ENCODE results near the gene IL20. TPM values are rescaled to one million over a fixed set of nuclear protein-coding genes. Genes with fewer than 3 reads are reported as not detected.
"Not testable (repeated sequence)": the region's sequence is repeated elsewhere in the genome, so short reads cannot be mapped to it uniquely, and the experiment has no call there.

Gene IL20
- polyA plus RNA-seq, 10 donors, result not detected

DNA sequence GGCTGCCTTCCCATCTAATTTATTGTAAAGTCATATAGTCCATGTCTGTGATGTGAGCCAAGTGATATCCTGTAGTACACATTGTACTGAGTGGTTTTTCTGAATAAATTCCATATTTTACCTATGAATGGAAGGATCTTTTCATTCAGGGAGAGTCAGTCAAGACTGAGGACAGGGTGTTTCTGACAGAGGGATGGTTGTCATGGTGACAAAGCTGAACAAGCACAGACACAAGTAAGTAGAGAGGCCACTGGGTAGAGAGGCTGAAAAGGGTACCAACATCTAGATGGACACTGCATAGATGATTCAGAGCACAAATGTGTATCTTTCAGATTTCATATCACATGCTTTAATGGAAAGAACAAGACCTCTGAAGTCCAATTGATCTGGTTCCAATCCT is 22.6 kb upstream of the IL20 start:
- DNase-seq, result no peak

DNA sequence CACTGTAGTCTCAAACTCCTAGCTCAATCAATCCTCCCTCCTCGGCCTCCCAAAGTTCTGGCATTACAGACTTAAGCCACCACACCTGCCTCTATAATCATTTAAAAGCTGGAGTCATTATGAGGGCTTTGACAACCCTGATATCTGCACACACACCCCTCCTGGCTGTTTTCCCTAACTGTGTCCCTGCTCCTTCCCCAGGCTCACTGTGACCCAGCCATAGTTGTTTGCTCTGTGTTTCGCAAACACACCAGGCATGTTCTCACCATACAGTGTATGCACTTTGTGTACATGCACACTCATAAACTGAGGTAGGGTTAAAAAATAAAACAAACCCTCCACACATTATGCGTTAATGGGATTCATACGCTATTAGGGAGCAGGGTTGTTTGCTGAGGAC is 21.8 kb upstream of the IL20 start:
- no peak for DNase-seq

- DNase-seq, result no peak
These were observed 18.9 kb upstream of the IL20 start for GRCh38 chr1:206846487-206846886.

DNA sequence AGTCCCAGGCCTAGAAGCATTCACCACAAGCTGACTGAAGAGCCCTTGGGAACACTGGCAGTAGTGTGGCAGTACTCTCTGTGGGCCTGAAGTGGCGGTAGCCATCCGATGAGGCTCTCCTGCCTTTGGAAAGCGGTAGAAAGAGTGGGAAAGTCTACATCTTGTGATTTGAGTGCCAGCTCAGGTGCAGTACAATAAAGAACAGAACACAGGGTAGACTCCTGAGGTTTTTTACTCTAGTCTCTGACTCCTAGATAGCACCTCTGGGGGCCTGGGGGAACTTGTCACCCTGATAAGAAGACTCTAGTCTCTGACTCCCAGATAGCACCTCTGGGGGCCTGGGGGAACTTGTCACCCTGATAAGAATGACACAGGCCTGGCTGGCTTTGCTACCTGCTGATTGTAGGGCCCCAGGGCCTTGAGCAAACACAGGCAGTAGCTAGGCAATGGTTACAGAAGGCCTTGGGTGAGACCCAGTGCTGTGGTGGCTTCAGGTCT is 18.0 kb upstream of the IL20 start:
- DNase-seq, result no peak

DNA sequence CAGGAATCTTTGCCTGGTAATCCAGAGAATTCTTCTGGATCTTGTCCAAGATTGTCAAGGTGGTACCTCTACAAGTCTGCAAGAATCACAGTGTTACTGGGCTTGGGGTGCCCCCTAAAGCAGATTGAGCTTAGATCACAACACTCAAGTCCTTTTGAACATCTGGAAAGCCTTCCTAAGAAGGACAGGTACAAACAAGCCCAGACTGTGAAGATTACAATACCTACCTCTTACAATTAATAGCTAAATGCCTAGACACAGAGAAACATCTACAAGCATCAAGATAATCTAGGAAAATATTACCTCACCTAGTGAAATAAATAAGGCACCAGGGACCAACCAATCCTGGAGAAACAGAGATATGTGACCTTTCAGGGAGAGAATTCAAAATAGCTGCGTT is 17.5 kb upstream of the IL20 start:
- DNase-seq, result no peak

GRCh38 chr1:206850401-206850800 is 15.0 kb upstream of the IL20 start:
- no peak for DNase-seq

DNA sequence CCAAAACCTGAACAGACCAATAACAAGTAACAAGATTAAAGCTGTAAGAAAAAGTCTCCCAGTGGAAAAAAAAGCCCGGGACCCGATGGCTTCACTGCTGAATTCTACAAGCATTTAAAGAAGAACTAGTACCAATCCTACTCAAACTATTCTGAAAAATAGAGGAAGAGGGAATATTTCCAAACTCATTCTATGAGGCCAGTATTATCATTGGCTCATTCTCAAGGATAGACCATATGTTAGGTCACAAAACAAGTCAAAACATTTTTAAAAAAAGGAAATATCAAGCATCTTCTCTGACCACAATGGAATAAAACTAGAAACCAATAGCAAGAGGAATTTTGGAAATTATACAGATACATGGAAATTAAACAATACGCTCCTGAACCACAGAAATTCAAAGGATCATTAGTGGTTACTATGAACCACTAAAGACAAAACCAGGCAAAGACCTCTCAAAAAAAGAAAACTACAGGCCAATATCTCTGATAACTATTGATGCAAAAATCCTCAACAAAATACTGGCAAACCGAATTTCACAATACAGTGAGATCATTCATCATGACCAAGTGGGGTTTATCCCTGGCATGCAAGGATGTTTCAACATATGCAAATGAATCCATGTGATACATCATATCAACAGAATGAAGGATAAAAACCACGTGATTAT is 13.9 kb upstream of the IL20 start:
- DNase-seq, result peak in 1 of 3 donors; percentile 49

DNA sequence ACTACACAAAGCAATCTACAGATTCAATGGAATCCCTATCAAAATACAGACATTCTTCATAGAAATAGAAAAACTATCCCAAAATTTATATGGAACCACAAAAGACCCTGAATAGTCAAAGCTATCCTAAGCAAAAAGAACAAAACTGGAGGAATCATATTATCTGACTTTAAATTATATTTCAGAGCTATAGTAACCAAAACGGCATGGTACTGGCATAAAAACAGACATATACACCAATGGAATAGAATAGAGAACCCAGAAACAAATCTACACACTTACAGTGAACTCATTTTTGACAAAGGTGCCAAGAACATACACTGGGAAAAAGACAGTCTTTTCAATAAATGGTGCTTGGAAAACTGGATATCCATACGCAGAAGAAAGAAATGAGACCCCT is 12.8 kb upstream of the IL20 start:
- not testable (repeated sequence) for DNase-seq

GRCh38 chr1:206853696-206854095 is 11.7 kb upstream of the IL20 start:
- not testable (repeated sequence) for DNase-seq

DNA sequence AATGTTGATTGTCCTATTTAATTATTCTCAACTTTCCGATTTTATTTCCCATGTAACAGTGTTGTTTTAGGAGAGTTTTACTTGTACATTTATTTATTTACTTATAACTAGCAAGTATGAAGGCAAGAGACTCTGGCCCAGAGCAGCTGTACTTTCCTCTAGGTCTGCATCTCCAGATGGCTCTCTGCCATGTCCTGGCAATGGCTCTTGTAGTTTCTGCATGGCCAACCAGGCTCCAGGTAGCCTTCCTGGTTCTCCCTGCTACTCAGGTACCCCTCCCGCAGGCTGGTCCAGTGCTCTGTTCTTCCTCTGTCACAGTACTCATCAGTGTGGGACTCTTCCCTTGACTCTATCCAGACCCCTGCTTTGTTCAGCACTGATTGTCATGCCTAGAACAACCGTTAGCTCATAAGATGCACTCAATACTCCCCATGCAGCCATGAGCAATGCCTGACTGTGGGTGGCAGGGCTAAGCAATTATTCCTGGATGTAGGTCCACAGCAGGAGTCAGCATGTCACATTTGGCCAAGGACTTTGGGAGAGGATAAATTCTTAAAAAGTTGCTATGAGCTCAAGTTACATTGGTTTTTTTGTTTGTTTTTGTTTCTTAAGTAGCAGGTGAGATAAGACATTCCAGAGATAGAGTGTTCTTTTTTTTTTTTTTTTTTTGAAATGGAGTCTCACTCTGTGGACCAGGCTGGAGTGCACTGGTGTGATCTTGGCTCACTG is 10.9 kb upstream of the IL20 start:
- no peak for DNase-seq

GRCh38 chr1:206855859-206856258 is 9.6 kb upstream of the IL20 start:
- no peak for DNase-seq

- DNase-seq, result no peak
These were observed 8.6 kb upstream of the IL20 start for GRCh38 chr1:206856674-206857464.

GRCh38 chr1:206859082-206859521 is 6.3 kb upstream of the IL20 start:
- DNase-seq, result peak in 1 of 3 donors; percentile 29

DNA sequence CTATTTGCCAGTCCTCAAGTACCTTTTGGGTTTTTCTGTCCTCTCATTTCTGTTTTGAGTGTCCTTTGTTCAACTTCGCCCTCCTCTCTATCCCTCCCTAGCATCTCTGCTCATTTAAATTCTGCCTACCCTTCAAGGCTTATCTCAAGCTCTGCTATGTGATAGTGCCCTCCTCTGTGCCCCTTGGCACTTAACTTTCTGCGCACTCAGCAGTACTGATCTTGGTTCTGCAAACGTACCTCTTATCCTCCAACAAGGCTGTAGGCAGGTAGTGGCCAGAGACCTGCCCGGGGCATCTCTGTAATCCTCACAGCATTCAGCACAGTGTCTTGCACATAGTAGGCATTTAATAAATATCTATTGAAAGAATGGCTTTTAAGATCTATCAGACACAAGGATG is 5.3 kb upstream of the IL20 start:
- DNase-seq, result no peak

- DNase-seq, result no peak
These were observed 2.2 kb upstream of the IL20 start for GRCh38 chr1:206863266-206863665.

GRCh38 chr1:206866062-206866461 is 639 bp downstream of the IL20 start:
- peak in 1 of 3 donors; percentile 27 for DNase-seq

DNA sequence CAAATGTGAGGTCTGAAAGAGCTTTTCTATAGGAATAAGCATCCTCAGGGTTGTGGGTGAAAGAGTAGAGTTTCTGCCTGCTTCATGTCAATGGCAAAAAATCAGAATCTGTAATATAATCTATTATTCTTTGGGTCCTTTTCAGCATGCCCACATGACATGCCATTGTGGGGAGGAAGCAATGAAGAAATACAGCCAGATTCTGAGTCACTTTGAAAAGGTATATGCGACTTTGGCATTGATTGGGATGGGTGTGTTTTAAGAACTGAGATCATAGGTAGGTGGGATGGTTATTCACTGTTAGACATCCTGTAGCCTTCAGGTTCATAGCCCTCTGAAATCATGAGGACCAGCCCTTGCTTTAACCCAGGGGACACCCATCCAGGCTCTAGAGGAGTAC is 1.8 kb downstream of the IL20 start:
- no peak for DNase-seq

DNA sequence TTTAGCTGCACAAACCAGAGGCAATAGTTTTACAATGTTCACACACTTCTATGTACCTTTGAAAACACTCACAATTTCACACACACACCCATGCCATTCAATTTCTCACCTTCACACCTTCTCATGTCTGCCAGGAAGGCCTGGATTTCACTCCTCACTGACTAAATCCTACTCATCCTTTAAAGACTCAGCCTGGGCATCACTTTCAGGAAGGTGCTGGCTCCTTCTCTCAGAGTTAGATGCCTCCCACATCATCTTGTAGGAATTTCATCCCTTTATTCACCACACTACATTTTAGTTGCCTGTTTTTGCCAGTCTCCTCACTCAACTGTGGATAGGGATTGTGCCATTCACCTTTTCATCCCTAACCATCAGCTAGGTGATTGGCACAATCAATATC is 2.3 kb downstream of the IL20 start:
- DNase-seq, result no peak

- no peak for DNase-seq
These were observed 2.8 kb downstream of the IL20 start for GRCh38 chr1:206868264-206868663.

DNA sequence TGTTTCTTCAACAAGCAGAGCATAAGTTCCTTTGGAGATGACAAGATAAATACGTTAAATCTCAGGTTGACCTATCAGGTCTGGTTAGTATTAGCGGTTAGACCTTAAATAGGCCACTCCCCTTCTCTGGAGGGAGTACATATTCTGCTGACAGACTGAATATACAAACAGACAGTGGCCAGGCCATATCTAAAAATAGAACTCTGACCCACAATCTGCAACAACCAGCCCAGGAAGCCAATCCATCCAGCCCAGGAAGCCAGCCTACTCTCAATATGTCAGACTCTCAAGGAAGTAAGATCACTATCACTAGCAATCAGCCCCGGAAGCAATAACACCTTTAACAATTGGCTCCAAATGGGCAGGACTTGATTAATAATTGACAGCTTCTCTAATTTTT is 6.7 kb downstream of the IL20 start:
- no peak for DNase-seq

DNA sequence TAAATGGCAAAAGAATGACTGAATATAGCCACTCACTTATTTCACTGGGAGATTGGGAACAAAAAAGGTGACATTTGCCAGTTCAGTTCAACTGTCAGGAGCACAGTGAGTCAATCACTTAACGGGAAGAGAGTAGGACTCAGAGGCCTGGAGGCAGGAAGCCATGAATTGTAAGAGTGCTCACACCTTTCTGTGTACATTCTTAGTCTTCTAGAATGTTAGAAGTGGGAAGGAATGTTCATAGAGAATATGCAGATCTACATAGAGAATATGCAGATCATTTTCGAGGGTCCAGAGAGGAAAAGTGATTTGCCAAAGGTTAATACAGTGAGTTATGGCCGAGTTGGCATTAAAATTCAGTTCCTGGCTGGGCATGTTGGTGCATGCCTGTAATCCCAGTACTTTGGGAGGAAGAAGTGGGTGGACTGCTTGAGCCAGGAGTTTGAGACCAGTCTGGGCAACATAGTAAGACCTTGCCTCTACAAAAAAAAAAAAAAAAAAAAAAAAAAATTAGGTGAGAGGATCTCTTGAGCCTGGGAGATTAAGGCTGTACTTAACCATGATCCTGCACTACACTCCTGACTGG is 8.3 kb downstream of the IL20 start:
- no peak for DNase-seq

- DNase-seq, result no peak
These were observed 10.4 kb downstream of the IL20 start for GRCh38 chr1:206875752-206876377.
